T-helper 1 cell (primary cell): ENCODE results near the gene STAB2.

Experiments
- DNase-seq, 5 donors: peaks; one replicate each; pipeline ENCODE4 v3.0.0-alpha.2; 2012 to 2020

Gene STAB2

DNA sequence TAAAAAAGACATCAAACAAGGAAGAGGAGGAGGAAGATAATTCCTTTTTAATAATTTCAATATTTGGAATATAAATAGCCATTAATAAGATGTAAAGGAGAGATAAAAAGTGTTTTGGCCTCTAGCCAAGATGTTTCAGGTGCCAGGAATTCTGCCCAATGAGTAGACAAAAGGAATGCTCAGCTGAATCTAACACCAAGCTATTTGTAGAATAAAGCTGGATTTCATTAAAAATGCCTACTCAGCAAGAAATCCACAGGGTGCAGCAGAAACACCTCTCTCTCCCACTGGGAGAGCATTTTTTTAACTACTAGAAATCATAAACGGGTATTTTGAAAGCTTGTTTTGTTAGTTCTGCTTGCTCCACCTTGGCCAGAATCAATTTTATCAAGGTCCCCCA, 4.1 kb upstream of the STAB2 start:
- DNase-seq = no peak

GRCh38 chr12:103586132-103586531, 941 bp upstream of the STAB2 start:
- DNase-seq = no peak

GRCh38 chr12:103588680-103589079, 1.6 kb downstream of the STAB2 start:
- no peak for DNase-seq

DNA sequence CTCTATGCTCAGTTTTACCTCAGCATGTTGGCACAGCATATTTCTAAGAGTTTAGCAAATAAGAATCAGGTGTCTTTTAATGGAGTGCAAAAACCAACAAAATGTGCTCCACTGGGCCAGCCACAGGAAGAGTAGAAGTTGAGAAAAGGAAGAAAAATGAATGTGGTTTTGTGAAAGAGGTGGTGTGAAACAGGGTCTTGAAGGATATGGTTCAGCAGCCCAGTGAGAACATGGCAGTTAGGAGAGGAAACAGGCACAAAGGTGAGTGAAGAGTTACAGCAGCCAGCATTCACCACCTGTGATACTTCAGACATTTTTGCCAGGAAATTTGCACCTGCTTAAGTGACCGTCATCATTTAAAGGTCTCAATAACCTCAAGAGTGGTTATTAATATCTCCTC, 2.4 kb downstream of the STAB2 start:
- DNase-seq = no peak

DNA sequence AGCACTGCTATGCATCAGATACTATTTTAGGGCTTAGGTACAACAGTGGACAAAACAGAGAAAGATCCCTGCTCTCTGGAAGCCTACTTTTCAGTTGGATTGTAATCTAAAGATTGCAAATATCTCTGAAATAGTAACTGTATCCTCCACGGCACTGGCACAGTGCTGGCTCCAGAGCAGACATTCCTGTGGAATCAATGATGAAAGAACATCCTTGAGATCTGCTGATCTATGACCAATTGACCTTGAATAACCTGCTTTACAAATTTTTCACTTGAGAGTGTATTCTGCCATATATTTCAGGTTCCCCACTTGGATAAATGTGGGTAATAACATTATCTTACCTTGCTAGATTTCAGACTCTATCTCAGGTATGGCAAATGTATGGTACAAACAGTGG, 3.2 kb downstream of the STAB2 start:
- no peak for DNase-seq

GRCh38 chr12:103596981-103597380, 9.9 kb downstream of the STAB2 start:
- no peak for DNase-seq

DNA sequence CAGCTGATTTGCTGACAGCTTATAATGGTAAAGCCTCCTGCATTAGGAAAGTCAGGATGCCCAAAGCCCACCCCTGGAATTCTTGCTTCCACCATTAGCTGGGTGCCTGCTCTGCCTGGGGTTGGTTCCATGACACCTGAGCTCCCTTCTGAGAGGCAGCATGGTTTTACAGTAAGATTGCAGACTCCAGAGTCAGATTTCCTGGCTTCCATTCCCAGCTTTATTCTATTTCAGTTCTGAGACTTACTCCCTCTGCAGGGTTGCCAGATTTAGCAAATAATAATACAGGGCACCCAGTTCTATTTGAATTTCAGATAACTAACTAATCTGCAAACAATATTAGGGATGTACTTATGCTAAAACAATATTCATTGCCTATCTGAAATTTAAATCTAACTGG, 12.2 kb downstream of the STAB2 start:
- no peak for DNase-seq

DNA sequence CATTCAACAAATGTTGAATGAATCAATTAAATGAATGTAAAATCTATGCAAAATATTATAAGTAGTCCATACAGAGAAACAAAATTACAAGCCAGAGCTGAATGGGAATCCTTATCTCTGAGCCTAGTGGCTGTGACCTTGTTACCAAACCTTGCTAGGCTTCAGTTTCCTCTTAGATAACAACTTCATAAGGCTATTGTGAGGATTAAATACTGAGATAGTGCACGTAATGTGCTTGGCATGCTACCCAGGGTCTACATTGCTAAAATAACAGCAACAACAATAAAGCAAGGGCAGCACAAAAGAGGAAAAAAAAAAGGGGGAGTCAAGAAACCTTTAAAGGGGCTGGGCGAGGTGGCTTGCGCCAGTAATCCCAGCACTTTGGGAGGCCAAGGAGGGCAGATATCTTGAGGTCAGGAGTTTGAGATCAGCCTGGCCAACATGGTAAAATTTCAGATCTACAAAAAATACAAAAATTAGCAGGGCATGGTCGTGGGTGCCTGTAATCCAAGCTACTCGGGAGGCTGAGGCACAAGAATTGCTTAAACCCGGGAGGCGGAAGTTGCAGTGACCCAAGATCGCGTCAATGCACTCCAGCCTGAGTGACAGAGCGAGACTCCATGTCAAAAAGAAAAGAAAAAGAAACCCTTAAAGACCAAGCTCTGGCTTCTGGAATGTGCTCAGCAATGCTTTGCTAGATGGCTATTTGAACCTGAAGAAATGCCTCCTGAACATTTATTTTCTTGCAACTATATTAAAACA, 14.1 kb downstream of the STAB2 start:
- no peak for DNase-seq

DNA sequence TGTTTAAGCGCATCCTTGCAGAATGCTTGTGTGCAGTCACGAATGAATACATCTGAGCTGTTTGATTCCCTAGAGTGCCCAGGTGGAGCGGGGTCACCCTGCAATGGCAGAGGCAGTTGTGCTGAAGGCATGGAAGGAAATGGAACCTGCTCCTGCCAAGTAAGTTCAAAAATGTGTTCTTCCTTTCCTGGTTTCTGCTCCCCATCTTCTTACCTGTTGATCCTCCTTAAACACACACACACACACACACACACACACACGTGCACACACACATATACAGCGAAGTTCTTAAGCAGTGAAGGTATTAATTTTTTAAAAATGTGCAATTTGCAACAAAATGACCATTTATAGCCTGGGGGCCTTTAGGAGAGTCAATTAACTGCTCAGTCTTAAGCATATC, 33.3 kb downstream of the STAB2 start:
- DNase-seq = no peak

DNA sequence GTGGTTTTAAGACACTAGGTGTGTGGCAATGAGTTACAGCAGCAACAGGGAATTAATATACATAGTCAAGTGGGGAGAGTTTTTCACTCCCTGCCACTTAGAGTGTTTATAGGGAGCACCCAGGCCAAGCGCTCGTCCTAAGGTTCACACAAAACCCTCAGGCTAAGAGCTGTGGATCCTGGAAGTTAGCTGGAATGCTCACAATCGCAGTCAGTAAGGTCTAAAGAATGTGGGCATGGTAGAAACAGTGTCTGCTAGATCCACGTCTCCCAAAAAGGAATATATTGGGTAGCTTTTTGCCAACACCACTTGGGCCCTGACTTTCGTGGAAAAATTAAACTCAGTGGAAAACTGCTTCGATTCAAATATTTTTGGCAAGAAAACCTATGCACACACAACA, 36.6 kb downstream of the STAB2 start:
- DNase-seq = no peak

GRCh38 chr12:103626498-103626897, 39.4 kb downstream of the STAB2 start:
- DNase-seq = no peak

DNA sequence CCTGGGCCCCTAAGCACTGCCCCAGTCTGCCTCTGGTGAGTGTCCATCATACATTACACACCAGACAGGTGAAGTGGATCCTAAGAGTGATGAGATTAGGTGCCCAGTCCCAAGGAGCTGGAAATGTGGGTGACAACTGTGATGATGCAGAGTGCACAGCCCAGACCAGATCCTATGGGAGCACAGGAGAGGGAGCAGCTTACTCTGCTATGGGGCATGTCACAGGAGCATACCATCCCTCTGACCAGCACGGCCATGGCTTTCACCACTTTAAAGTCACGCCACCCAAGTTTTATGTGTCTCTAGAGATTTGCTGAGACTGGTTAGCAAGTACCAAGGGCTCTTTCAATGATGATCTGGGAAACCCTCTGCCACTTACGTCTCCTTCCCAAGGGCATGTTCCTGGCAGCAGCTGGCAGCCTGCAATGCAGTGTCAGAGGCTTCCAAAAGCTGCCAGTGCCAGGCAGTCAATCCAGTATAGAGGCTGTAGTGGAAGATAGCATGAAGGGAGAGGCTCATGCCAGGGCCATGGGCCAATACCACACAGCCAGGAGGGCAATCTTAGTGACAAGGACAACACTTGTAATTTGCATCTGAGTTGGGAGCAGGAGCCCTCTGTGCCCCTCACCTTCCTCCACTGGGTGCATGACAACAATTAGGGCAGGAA, 40.2 kb downstream of the STAB2 start:
- no peak for DNase-seq

DNA sequence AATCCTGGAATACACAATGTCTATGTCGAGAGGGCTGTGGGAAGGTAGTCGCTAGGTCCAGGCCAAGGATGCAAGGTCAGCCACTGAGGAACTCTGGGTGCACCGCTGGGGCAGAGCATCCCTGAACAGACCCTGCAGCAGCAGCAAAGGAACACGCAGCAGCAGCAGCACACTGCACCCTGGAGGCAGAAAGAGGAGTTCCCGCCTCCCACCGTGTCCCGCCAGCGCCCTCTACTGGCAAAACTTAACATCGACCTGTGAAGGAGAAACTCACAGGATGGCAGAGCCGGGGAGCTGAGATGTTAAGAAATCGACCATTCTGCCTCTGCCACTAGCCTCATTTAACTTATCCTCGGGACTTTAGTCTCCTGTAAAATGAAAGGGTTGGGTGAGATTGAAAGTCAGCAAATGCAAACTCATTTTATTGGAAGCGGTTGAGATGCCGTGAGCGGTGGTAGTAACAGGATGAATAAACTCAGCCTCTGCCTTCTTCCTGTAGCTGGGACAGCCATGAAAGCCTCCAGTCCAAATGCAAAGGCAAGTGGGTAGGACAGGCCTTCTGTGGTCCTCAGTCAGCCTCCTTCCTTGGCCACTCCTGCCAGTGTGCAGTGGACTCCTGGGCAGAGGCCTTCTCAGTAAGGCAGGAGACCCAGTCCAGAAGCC, 45.6 kb downstream of the STAB2 start:
- DNase-seq = peak in 2 of 5 donors; percentile 1 to 63

DNA sequence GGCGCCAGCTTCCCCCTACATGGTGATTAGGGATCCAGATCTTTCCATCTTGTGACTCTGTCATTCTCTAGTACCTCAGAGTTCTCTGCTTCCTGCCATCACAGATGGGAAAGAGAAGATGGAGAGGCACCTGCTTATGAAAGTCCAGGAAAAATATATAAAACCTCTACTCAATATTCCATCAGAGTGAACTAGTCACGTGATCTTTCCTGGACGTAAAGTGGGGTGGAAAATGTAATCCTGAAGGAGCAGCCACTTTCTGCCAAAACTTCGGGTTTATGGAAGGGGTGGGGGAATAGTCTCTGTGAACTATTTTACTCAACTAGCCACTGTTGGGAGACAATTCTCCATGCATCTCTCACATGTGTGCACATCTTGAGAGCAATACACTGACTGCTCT, 47.7 kb downstream of the STAB2 start:
- no peak for DNase-seq

- DNase-seq = no peak
Observed at GRCh38 chr12:103635419-103635818, 48.3 kb downstream of the STAB2 start.

GRCh38 chr12:103637021-103637420, 49.9 kb downstream of the STAB2 start:
- no peak for DNase-seq

GRCh38 chr12:103637429-103637828, 50.4 kb downstream of the STAB2 start:
- no peak for DNase-seq

DNA sequence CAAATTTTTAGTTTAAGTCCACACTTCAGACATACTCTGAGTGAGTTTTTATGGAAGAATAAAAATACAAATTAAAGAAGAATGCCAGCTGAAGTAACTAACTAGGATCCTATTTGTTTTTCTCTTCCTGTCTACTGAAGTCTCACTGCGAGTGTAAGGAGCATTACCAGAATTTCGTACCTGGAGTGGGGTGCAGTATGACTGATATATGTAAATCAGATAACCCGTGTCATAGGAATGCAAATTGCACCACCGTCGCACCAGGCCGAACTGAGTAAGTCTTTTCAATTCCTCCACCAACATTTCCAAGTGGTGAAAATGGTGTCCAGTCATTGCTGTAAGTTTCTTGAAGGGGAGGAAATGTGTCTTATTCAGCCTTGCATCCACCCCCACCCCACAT, 52.9 kb downstream of the STAB2 start:
- DNase-seq = no peak

DNA sequence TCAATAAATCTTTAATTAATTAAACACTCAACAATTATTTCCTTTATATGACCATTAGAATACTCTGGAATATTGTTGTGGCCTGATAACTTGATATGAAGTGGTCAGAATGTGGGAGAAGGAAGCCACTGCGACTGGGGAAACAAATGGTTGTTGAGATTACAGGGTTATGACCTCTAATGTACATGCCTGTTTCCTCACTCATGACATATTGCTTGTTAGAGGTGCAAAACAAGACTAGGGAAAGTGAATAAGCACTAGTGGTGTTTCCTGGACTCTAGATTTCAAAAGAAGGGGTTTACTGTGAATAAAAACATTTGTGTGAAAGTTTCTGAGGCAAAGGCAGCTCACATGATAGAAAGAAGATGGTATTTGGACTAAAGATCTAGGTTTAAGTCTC, 53.3 kb downstream of the STAB2 start:
- DNase-seq = no peak

GRCh38 chr12:103640831-103641230, 53.8 kb downstream of the STAB2 start:
- DNase-seq = no peak

GRCh38 chr12:103642240-103642864, 55.3 kb downstream of the STAB2 start:
- DNase-seq = no peak

DNA sequence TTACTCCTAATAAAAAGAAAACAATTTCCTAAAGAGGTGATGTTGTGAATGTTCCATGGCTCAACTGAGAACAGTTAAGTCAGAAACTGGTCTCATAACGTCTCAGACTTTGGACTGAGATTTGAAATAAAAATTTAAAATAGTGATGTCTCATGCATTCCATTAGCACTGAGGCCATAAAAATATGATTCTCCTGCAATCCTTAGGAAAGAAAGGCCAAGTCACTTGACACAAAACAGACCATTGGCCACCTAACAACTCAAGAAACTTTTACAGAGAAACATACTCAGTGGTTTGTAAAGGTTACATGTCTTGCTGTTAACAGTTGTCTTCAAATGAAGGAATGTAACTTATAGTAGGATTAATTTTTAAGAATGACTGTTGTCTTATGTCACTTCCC, 58.1 kb downstream of the STAB2 start:
- no peak for DNase-seq

- DNase-seq = no peak
Observed at GRCh38 chr12:103647267-103647666, 60.2 kb downstream of the STAB2 start.

DNA sequence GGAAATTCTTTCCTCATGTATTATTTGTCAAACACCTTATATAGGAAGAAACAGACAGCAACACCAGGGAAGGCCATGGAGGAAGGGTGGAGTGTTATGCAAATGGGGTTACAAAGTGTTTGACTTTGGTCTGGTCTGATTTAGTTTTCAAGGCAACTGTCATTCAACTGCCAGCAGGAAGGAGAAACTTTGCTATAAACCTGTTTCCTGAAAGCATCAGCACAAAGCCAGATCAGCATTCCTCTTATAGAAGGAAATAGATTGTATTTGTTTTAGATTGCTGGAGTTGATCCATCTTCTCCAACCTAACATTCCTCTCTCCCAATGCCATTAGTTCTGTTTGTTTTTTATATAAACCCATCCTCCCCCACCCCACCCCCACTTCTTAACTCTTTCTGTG, 65.7 kb downstream of the STAB2 start:
- no peak for DNase-seq
